KMS-11 (cell line): ENCODE measurements around the gene RXFP4.

Source experiments
- H2AFZ ChIP-seq: fragments of 200-600 bp; sonication (generic); 2 replicates; pipeline ENCODE4 v1.6.1; 2016; ENCODE audit warnings: antibody characterized with exemption, mixed run types, low read depth
- H3K27ac ChIP-seq: fragments of 200-600 bp; sonication (generic); 2 replicates; pipeline ENCODE4 v1.6.1; 2016; ENCODE audit warnings: mild to moderate bottlenecking, mixed run types
- H3K27me3 ChIP-seq: fragments of 200-600 bp; sonication (generic); 2 replicates; pipeline ENCODE4 v1.6.1; 2017; ENCODE audit warnings: mild to moderate bottlenecking, low read depth, mixed run types, moderate library complexity; ENCODE audit not compliant: insufficient read depth
- H3K36me3 ChIP-seq: fragments of 200-600 bp; sonication (generic); 2 replicates; pipeline ENCODE4 v1.6.1; 2017; ENCODE audit warnings: mild to moderate bottlenecking, mixed run types; ENCODE audit not compliant: insufficient read depth
- H3K4me1 ChIP-seq: fragments of 200-600 bp; sonication (generic); 2 replicates; pipeline ENCODE4 v1.6.1; 2016; ENCODE audit warnings: mild to moderate bottlenecking, low read depth, mixed run types; ENCODE audit not compliant: poor library complexity, severe bottlenecking
- H3K4me2 ChIP-seq: fragments of 200-600 bp; sonication (generic); 2 replicates; pipeline ENCODE4 v1.7.0; 2016; ENCODE audit warnings: mild to moderate bottlenecking, mixed run types
- H3K4me3 ChIP-seq: fragments of 200-600 bp; sonication (generic); IDR thresholded peaks from 2 replicates; pipeline ENCODE4 v1.6.1; 2017; ENCODE audit warnings: low read depth, low read length, mixed read lengths; ENCODE audit not compliant: insufficient read depth
- H3K79me2 ChIP-seq: fragments of 200-600 bp; sonication (generic); 2 replicates; pipeline ENCODE4 v1.6.1; 2016; ENCODE audit warnings: low read depth, mixed run types; ENCODE audit not compliant: insufficient read depth
- H3K9ac ChIP-seq: fragments of 200-600 bp; sonication (generic); 2 replicates; pipeline ENCODE4 v1.6.1; 2016; ENCODE audit warnings: mild to moderate bottlenecking, mixed run types
- H4K20me1 ChIP-seq: fragments of 200-600 bp; sonication (generic); 2 replicates; pipeline ENCODE4 v1.6.1; 2016; ENCODE audit warnings: mild to moderate bottlenecking, mixed run types; ENCODE audit not compliant: insufficient read depth
- TF ChIP-seq, protein P1 (sequence below): fragments of 200-600 bp; sonication (generic); conservative IDR thresholded peaks from 2 replicates; pipeline ENCODE4 v1.6.1; 2017; ENCODE audit warnings: low read depth, mild to moderate bottlenecking, antibody characterized with exemption, low read length, moderate library complexity, mixed read lengths

RXFP4 gene

GRCh38 chr1:155942578-155943141 lies 1.2 kb downstream of the RXFP4 start:
- Histone ChIP-seq H3K27ac (peak overlapping the region; percentile 25; the same call in 1 of the 2 replicates), H4K20me1 (no peaks in the 10 kb centered on the region), H3K79me2 (peaks cover 5% of the 10 kb centered on the region; the same call in 1 of the 2 replicates), H3K36me3 (peaks cover under 1% of the 10 kb centered on the region; the same call in 1 of the 2 replicates), H3K4me1 (peaks cover 100% of the 10 kb centered on the region), H3K27me3 (no peaks in the 10 kb centered on the region), H3K4me3 (peak overlapping the region; percentile 0), H3K9ac (no peak overlapping the region), H2AFZ (no peak overlapping the region), H3K4me2 (peak overlapping the region; percentile 83)
- TF ChIP-seq, protein P1, sequence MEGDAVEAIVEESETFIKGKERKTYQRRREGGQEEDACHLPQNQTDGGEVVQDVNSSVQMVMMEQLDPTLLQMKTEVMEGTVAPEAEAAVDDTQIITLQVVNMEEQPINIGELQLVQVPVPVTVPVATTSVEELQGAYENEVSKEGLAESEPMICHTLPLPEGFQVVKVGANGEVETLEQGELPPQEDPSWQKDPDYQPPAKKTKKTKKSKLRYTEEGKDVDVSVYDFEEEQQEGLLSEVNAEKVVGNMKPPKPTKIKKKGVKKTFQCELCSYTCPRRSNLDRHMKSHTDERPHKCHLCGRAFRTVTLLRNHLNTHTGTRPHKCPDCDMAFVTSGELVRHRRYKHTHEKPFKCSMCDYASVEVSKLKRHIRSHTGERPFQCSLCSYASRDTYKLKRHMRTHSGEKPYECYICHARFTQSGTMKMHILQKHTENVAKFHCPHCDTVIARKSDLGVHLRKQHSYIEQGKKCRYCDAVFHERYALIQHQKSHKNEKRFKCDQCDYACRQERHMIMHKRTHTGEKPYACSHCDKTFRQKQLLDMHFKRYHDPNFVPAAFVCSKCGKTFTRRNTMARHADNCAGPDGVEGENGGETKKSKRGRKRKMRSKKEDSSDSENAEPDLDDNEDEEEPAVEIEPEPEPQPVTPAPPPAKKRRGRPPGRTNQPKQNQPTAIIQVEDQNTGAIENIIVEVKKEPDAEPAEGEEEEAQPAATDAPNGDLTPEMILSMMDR: no peak

DNA sequence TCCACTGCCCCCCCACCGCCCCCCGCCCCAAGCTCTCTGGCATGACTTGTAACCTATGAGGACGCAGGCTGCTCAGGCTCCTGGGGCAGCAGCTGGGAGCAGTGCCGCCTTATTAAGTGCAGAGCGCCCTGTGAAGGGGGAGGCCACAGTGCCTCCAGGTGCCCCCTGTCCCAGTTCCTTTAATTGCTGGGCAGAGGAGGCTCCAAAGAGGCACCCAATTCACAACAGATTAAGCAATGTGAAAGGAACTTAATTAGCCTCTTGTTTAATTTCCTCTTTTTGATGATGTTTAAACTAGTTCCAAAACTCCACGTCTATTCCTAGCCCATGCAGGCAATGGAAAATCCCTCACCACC lies 3.0 kb downstream of the RXFP4 start:
- H3K4me2 ChIP-seq: peak overlapping the region; percentile 83
- H3K9ac ChIP-seq: no peak overlapping the region
- TF ChIP-seq, protein P1: no peak

DNA sequence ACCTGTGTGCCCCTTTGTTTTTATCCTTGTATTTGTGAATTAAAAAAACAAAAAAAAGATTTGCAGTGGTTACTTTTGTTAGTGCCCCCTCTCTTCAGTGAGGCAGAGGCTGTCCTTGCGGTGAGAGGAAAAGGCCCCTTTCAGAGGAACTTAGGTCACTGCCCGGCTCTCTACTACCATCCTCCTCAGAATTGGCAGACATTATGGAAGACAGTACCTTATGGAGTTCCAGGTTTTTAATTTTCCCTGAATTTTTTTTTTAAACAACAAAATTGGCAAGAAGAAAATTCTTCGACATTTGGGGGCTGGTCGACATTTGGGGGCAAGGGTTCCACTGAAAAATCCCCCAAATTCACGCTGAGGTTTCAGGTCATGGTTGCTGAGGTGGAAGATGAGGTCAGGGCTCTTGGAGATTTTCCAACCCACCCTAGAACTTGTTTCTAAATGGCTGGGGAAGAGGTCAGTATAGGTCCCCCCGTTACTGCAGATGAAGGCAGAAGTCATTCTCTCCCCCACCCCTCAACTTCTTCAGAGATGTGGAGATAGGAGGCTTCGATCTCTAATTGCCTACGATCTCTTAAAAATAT lies 5.3 kb downstream of the RXFP4 start:
- peak overlapping the region; percentile 83 for H3K4me2 ChIP-seq
- peaks cover 94% of the 10 kb centered on the region for H3K4me1 ChIP-seq
- no peaks in the 10 kb centered on the region for H3K27me3 ChIP-seq
- TF ChIP-seq, protein P1: no peak
- H3K79me2 ChIP-seq: peaks cover 19% of the 10 kb centered on the region; the same call in 1 of the 2 replicates
- no peaks in the 10 kb centered on the region for H4K20me1 ChIP-seq
- H3K27ac ChIP-seq: peak overlapping the region; percentile 68
- H3K9ac ChIP-seq: peak overlapping the region; percentile 5; the same call in 1 of the 2 replicates
- no peak overlapping the region for H2AFZ ChIP-seq
- H3K4me3 ChIP-seq: peak overlapping the region; percentile 77
- H3K36me3 ChIP-seq: peaks cover 33% of the 10 kb centered on the region; the same call in 1 of the 2 replicates

More for the DNA sequence above, 3.0 kb downstream of the RXFP4 start:
- no peaks in the 10 kb centered on the region for H4K20me1 ChIP-seq
- peaks cover 8% of the 10 kb centered on the region; the same call in 1 of the 2 replicates for H3K79me2 ChIP-seq
- H3K27ac ChIP-seq: peak overlapping the region; percentile 23; the same call in 1 of the 2 replicates
- peaks cover 100% of the 10 kb centered on the region for H3K4me1 ChIP-seq
- H3K27me3 ChIP-seq: no peaks in the 10 kb centered on the region
- H3K36me3 ChIP-seq: peaks cover 10% of the 10 kb centered on the region; the same call in 1 of the 2 replicates
- no peak overlapping the region for H3K4me3 ChIP-seq
- H2AFZ ChIP-seq: no peak overlapping the region

- peaks cover 38% of the 10 kb centered on the region; the same call in 1 of the 2 replicates for H3K36me3 ChIP-seq
- peaks cover 89% of the 10 kb centered on the region for H3K4me1 ChIP-seq
- no peak overlapping the region for H2AFZ ChIP-seq
- no peaks in the 10 kb centered on the region for H4K20me1 ChIP-seq
- H3K79me2 ChIP-seq: peaks cover 19% of the 10 kb centered on the region; the same call in 1 of the 2 replicates
- TF ChIP-seq, protein P1: no peak
- H3K27ac ChIP-seq: peak overlapping the region; percentile 68
- H3K9ac ChIP-seq: peak overlapping the region; percentile 5; the same call in 1 of the 2 replicates
- no peaks in the 10 kb centered on the region for H3K27me3 ChIP-seq
- peak overlapping the region; percentile 77 for H3K4me3 ChIP-seq
- H3K4me2 ChIP-seq: peak overlapping the region; percentile 83
Measured at GRCh38 chr1:155947292-155947691, 5.9 kb downstream of the RXFP4 start.
